Lower leg skin (tissue), 4 donors: Measurements from ENCODE around the gene CAMTA1. TPM values are rescaled to one million over a fixed set of nuclear protein-coding genes. Genes with fewer than 3 reads are reported as not detected.

Source experiments
- DNase-seq, 2 donors: peaks; one replicate each; pipeline ENCODE4 v3.0.0-alpha.2; 2019; ENCODE audit warnings: low spot score in 2 of 2
- H3K4me3 ChIP-seq: fragments of 200-600 bp; sonication (generic); 2 replicates; pipeline ENCODE4 v1.5.1; 2017; ENCODE audit warnings: mild to moderate bottlenecking, low read depth; ENCODE audit not compliant: poor library complexity, severe bottlenecking
- POLR2A ChIP-seq, 2 donors: fragments of 450-650 bp; IDR thresholded peaks; one replicate each; pipeline ENCODE4 v1.6.1; 2016 to 2017; ENCODE audit warnings: antibody characterized with exemption in 2 of 2, mild to moderate bottlenecking in 1 of 2, moderate library complexity in 1 of 2
- WGBS, 2 donors: methylation state at CpG; one replicate each; pipeline ENCODE4 v1.1.5; 2018; 5-methylcytosine and 5-hydroxymethylcytosine counted together
- intact Hi-C: fragments of 100-400 bp; cut with DNase I; formaldehyde crosslinking; loops from one replicate; pipeline ENCODE4 v1.15.0; 2023; ENCODE audit warnings: low total_unique reads
- total RNA-seq, 4 donors: library from RNA; depleted of rRNA; stranded (reverse); fragments of >200 nt; gene quantifications; one replicate each; pipeline ENCODE4 v1.1.0, GENCODE V29; 2016
- TF ChIP-seq, protein P1 (sequence below), 3 donors: fragments of 450-650 bp; IDR thresholded peaks; one replicate each; pipeline ENCODE4 v1.5.1; 2016; ENCODE audit warnings: antibody characterized with exemption in 3 of 3, mild to moderate bottlenecking in 3 of 3, moderate library complexity in 2 of 3

The CAMTA1 gene
- total RNA-seq, 4 donors from 2014 or later, result 24.4 to 52.3 (median 32.9) TPM

DNA sequence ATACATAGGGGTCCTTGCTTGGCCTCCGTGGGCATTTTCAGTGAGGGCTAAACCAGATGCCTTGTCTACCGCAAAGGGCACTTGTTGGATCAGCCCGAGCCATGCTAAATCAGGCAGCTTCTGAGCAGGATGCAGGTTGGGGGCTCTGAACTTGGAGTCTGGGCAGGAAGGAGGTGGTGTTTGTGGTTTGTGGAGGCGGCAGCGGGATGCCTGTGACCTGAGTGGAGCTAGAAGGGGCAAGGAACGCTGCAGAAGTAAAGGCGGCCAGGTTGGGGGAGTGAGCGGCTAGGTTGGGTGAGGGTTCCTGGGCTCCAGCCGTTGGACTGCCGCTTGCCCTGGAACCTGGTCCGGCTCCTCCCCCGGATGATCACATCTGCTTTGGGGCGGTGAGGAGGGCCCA, 183.9 kb downstream of the CAMTA1 start:
- intact Hi-C loops, result no loop called here
- no peak for DNase-seq
- TF ChIP-seq POLR2A (IDR thresholded peaks at IDR 0.05), result no peak
- TF ChIP-seq, protein P1, sequence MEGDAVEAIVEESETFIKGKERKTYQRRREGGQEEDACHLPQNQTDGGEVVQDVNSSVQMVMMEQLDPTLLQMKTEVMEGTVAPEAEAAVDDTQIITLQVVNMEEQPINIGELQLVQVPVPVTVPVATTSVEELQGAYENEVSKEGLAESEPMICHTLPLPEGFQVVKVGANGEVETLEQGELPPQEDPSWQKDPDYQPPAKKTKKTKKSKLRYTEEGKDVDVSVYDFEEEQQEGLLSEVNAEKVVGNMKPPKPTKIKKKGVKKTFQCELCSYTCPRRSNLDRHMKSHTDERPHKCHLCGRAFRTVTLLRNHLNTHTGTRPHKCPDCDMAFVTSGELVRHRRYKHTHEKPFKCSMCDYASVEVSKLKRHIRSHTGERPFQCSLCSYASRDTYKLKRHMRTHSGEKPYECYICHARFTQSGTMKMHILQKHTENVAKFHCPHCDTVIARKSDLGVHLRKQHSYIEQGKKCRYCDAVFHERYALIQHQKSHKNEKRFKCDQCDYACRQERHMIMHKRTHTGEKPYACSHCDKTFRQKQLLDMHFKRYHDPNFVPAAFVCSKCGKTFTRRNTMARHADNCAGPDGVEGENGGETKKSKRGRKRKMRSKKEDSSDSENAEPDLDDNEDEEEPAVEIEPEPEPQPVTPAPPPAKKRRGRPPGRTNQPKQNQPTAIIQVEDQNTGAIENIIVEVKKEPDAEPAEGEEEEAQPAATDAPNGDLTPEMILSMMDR (IDR thresholded peaks at IDR 0.05), result no peak
- no peak overlapping the region for H3K4me3 ChIP-seq
- 69 to 82% methylated on average over 13 of the region's 13 CpGs for WGBS, 2 donors

DNA sequence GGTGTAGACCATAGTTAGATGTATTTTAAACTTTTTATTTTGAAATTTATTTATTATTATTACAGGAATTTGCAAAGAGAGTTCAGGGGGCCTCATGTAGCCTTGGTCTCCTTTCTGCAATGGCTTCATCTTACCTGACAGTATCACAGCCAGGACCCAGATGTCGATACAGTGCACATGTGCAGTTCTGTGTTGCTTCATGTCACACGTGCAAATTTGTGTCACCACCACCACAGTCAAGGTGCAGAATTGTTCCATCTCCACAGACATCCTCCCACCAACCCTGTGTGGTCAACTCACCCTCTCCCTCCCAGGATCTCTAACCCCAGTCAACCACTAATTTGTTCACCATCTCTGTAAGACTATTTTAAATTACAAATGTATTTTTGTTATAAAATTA, 184.5 kb downstream of the CAMTA1 start:
- no peak for DNase-seq
- TF ChIP-seq POLR2A (IDR thresholded peaks at IDR 0.05), result no peak
- TF ChIP-seq, protein P1 (IDR thresholded peaks at IDR 0.05), result no peak
- no peak overlapping the region for H3K4me3 ChIP-seq
- intact Hi-C loops, result no loop called here
- 87 to 92% methylated on average over 2 of the region's 2 CpGs for WGBS, 2 donors

DNA sequence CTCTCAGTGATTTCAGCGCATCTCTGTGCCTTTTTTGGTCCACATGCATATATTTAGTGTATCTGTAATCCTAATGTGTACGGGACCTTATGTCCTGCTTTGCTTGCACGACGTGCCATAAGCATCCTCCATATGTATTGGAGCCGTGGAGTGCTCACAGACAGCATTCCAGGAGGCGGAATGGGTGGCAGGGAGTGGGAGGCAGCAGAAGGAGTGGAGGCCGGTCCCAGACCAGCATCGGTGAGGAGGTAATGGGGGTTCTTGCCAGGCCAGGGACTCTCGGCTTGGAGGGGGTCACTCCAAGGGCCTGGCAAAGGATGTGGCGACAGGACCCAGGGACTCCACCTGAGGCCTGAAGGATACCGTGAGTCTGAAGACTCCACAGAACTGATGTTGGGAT, 185.0 kb downstream of the CAMTA1 start:
- DNase-seq, result no peak
- TF ChIP-seq, protein P1 (IDR thresholded peaks at IDR 0.05), result no peak
- TF ChIP-seq POLR2A (IDR thresholded peaks at IDR 0.05), result no peak
- intact Hi-C loops, result no loop called here
- H3K4me3 ChIP-seq, result no peak overlapping the region
- WGBS, 2 donors, result 94 to 96% methylated on average over 11 of the region's 11 CpGs

DNA sequence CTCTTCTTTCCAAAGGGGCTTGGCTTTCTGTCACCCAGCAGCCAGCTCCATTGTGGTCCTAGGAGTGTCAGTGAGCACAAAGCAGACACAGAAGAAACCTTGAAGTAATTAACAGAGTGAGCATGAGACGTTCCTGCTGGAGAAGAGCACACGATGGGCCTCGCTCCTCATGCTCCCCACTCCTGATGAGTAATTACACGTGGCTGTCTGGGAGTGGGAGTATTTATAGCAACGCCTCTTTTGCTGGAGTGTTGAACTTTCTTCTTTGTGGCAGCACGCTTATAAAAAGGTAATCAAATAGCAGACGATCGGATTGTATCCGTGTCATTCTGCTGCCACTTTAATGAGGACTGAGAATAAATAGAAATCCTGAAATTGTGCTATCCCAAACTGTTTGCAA, 185.8 kb downstream of the CAMTA1 start:
- TF ChIP-seq, protein P1 (IDR thresholded peaks at IDR 0.05), result no peak
- no peak for TF ChIP-seq POLR2A (IDR thresholded peaks at IDR 0.05)
- 66 to 75% methylated on average over 9 of the region's 9 CpGs for WGBS, 2 donors
- intact Hi-C loops, result no loop called here
- no peak overlapping the region for H3K4me3 ChIP-seq
- DNase-seq, result no peak

DNA sequence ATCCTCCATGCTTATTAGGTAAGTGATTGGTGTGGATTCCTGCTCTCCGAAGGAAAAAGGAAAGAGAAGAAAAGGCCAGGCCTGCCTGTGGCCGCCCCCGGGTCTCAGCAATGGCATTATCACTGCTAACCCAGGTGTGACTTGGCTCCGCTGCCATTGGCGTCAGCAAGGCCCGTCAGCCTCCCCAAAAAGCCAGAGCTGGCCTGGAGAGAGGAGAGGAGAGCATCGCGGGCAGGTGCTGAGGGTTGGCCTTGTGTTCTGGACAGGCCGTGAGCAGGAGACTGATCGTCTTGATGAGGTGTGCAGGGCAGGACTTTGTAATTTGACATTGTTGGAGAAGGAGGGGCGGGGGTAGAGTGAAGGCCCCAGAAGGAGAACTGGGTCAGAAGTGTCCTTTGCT, 186.4 kb downstream of the CAMTA1 start:
- DNase-seq, result no peak
- WGBS, 2 donors, result 90 to 96% methylated on average over 11 of the region's 11 CpGs
- H3K4me3 ChIP-seq, result no peak overlapping the region
- TF ChIP-seq POLR2A (IDR thresholded peaks at IDR 0.05), result no peak
- TF ChIP-seq, protein P1 (IDR thresholded peaks at IDR 0.05), result no peak
- intact Hi-C loops, result no loop called here

DNA sequence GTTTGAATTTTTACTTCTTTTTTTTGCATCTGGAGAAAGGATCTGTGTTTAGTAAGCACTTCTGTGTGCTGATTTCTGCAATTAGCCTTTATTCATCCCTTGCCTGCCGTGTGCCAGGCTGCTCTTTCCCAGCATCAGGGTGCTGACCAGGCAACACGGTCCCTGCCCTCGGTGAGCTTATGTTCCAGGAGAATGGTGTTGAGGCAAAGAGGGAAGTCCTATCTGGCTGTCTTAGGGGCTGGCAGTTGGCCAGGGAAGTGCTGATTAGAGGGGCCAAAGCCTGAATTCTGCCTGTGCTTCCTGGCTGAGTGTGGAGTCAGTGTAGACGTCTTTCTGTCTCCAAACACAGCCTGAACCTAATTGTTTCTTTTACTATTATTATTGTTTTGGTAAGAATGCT, 187.1 kb downstream of the CAMTA1 start:
- no peak overlapping the region for H3K4me3 ChIP-seq
- intact Hi-C loops, result no loop called here
- TF ChIP-seq, protein P1 (IDR thresholded peaks at IDR 0.05), result no peak
- TF ChIP-seq POLR2A (IDR thresholded peaks at IDR 0.05), result no peak
- no peak for DNase-seq
- WGBS, 2 donors, result 61 to 66% methylated on average over 4 of the region's 4 CpGs
